Brain microvascular endothelial cell (primary cell): ENCODE measurements around the gene DMXL2.
A peak's percentile ranks its signal among the peaks of the same experiment; 100 is the strongest.

Experiments used
- DNase-seq: peaks from one replicate; pipeline ENCODE4 v3.0.0-alpha.2; 2020
- H3K27ac ChIP-seq: fragments of 250-450 bp; sonication (Bioruptor Pico); 2 replicates; pipeline ENCODE4 v1.5.1; 2020; ENCODE audit warnings: mild to moderate bottlenecking, moderate library complexity
- H3K27me3 ChIP-seq: fragments of 250-450 bp; sonication (Bioruptor Pico); replicated peaks from 2 replicates; pipeline ENCODE4 v1.5.1; 2020; ENCODE audit warnings: mild to moderate bottlenecking
- H3K36me3 ChIP-seq: fragments of 250-450 bp; sonication (Bioruptor Pico); replicated peaks from 2 replicates; pipeline ENCODE4 v1.5.1; 2020; ENCODE audit warnings: mild to moderate bottlenecking
- H3K4me3 ChIP-seq: 2 replicates; pipeline ENCODE4 v1.5.1; 2011; ENCODE audit warnings: low read depth, mild to moderate bottlenecking, control low read depth, low read length, moderate library complexity
- in situ Hi-C: cut with HindIII; loops from 2 replicates; pipeline ENCODE4 v1.10.0; 2017; ENCODE audit warnings: low sequenced_read_pairs, low pct_ligation_motif_present
- TF ChIP-seq, protein P1 (sequence below): IDR thresholded peaks from 2 replicates; pipeline ENCODE4 v1.5.1; 2011; ENCODE audit warnings: low read depth, mild to moderate bottlenecking, moderate library complexity, low read length, control low read depth, inconsistent platforms; ENCODE audit errors: missing control alignments

Gene DMXL2

DNA sequence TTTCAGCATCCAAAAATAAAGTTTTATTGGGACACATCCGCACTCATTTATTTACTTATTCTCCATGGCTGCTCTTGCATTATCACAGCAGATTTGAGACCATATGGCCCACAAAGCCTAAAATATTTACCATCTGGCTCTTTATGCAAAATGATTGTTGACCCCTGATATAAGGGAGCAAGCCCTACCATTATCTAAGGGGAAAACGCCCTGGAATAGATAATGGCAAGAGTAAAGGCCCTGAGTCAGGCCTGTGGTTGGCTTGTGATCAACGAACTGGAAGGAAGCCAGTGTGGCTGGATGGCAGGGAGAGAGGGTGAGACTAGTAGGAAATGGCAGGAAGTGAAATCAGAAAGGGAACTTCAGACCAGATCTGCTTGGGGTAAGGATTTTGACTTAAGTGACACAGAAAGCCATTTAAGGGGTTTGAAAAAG is 24.6 kb upstream of the DMXL2 start:
- Histone ChIP-seq H3K4me3 (no peak overlapping the region), H3K27ac (no peak overlapping the region), H3K27me3 (peaks cover 3% of the 10 kb centered on the region), H3K36me3 (no peaks in the 10 kb centered on the region)
- DNase-seq = peak; percentile 45
- TF ChIP-seq, protein P1, sequence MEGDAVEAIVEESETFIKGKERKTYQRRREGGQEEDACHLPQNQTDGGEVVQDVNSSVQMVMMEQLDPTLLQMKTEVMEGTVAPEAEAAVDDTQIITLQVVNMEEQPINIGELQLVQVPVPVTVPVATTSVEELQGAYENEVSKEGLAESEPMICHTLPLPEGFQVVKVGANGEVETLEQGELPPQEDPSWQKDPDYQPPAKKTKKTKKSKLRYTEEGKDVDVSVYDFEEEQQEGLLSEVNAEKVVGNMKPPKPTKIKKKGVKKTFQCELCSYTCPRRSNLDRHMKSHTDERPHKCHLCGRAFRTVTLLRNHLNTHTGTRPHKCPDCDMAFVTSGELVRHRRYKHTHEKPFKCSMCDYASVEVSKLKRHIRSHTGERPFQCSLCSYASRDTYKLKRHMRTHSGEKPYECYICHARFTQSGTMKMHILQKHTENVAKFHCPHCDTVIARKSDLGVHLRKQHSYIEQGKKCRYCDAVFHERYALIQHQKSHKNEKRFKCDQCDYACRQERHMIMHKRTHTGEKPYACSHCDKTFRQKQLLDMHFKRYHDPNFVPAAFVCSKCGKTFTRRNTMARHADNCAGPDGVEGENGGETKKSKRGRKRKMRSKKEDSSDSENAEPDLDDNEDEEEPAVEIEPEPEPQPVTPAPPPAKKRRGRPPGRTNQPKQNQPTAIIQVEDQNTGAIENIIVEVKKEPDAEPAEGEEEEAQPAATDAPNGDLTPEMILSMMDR = no peak
- in situ Hi-C loops = no loop called here

DNA sequence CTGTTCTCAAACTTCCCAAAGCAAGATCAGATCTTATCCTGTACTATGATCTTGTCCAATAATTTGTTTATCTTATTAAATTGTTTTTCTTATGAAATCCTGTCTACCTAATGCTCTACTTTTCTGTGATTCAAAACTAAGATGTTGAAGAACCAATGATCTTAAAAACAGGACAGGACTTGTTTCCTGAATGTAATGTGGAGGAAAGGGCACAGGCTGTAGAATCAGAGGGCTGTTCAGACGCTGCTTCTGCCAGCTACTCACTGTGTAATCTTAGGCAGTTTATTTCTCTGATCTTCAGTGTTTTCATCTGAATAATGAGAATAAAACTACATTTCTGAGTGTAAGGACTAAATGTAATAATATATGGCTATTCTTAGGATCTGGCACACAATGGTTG is 20.1 kb upstream of the DMXL2 start:
- TF ChIP-seq, protein P1 = no peak
- H3K27ac ChIP-seq = no peak overlapping the region
- in situ Hi-C loops = no loop called here
- H3K36me3 ChIP-seq = no peaks in the 10 kb centered on the region
- no peak for DNase-seq
- H3K27me3 ChIP-seq = no peaks in the 10 kb centered on the region
- H3K4me3 ChIP-seq = no peak overlapping the region

DNA sequence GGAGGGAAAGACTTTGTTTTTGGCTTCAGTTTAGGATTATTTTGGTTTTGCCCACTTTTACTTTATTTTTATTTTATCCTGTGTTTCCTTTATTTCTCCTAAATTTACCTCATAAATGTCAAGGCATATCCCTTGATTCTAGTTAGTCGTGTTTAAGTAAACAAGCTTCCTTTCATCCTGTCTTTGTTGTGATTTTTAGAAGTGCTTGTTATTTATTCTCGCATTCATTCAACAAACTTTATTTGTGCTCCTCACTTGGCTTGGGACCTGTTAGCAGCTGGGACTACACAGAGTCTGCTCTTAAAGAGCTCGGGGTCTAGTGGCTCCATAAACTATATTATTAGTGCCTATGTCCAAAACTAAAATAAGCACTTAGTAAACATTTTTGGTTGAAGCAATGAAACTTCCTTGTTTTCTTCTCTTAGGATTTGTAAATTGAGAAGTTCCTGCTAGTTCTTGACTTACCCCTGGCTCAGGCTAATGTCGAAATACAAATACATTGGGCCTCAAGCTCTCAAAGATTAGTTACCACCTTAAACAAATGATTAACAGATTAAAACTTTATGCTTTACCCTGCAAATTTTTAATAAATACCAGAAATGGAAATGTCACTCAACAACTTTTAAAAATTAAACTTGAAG is 19.0 kb upstream of the DMXL2 start:
- Histone ChIP-seq H3K27me3 (no peaks in the 10 kb centered on the region), H3K36me3 (no peaks in the 10 kb centered on the region), H3K27ac (no peak overlapping the region), H3K4me3 (no peak overlapping the region)
- TF ChIP-seq, protein P1 = no peak
- in situ Hi-C loops = no loop called here
- no peak for DNase-seq

DNA sequence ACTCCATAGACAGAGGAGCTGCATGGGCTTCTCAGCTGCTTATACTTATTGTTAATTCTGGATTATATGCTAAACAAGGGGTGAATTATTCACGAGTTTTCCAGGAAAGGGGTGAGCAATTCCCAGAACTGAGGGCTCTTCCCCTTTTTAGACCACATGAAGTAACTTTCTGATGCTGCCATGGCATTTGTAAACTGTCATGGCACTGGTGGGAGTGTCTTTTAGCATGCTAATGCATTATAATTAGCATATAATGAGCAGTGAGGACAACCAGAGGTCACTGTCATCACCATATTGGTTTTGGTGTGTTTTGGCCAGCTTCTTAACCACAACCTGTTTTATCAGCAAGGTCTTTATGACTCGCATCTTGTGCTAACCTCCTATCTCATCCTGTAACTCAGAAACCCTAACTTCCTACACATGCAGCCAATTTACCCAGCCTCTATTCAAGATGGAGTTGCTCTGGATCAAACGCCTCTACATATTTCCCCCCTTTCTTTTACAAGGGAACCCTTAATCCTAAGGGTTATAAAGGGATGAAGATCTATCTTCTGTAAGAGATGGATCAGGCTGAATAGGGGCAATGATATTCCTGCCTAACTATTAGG is 12.1 kb upstream of the DMXL2 start:
- Histone ChIP-seq H3K27ac (no peak overlapping the region), H3K4me3 (no peak overlapping the region), H3K36me3 (no peaks in the 10 kb centered on the region), H3K27me3 (no peaks in the 10 kb centered on the region)
- in situ Hi-C loops = no loop called here
- DNase-seq = no peak
- TF ChIP-seq, protein P1 = no peak

DNA sequence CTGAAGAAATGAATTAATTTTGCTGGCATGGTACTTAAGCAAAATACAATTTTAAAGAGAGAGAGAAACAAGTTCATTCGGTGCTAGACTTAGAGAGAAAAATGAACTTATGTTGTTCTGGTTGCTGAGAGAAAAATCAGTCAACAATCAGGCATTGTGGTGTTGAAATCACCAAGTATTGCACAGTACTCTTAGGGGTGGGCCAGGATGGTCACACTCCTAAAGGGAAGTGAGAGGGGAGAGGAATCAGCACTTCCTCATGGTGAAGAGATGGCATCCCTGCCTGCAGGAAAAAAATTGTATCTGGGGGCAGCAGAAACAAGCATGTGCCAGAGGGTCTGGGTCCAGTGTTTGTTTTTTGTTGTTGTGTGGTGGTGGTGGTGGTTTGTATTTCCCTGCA is 7.0 kb upstream of the DMXL2 start:
- no peak overlapping the region for H3K4me3 ChIP-seq
- H3K36me3 ChIP-seq = no peaks in the 10 kb centered on the region
- H3K27me3 ChIP-seq = no peaks in the 10 kb centered on the region
- H3K27ac ChIP-seq = no peak overlapping the region
- TF ChIP-seq, protein P1 = no peak
- no peak for DNase-seq
- in situ Hi-C loops = no loop called here

DNA sequence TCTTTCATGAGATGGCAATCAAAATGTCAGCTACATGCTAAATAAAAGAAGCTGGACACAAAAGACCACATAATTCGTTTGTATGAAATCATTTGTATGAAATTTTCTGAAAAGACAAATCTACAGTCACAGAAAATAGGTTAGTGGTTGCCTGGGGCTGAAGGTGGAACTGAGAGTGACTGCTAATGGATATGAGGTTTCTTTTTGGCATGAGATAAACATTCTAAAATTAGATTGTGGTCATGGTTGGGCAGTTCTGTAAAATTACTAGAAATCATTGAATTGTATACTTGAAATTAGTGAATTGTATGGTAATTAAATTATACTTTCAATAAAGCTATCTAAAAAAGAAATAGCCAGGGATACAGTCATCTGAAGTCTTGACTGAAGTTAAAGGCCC is 2.7 kb upstream of the DMXL2 start:
- in situ Hi-C loops = no loop called here
- DNase-seq = no peak
- no peaks in the 10 kb centered on the region for H3K27me3 ChIP-seq
- TF ChIP-seq, protein P1 = no peak
- H3K36me3 ChIP-seq = no peaks in the 10 kb centered on the region
- H3K4me3 ChIP-seq = no peak overlapping the region
- no peak overlapping the region for H3K27ac ChIP-seq
